Measurements from ENCODE around the gene POLR3F.
"Not testable (repeated sequence)": the region's sequence is repeated elsewhere in the genome, so short reads cannot be mapped to it uniquely, and the experiment has no call there.

The POLR3F gene

GRCh38 chr20:18466894-18467730 lies at the start of gene POLR3F, which contains the start of gene DZANK1:
Gene POLR3F (plus strand): TSS chr20:18467390. CDS start chr20:18467507, 117 bp downstream.
Gene DZANK1 (minus strand): TSS chr20:18467030. CDS start chr20:18465358, 1,672 bp downstream.
- peak; percentile 97 for DNase-seq

DNA sequence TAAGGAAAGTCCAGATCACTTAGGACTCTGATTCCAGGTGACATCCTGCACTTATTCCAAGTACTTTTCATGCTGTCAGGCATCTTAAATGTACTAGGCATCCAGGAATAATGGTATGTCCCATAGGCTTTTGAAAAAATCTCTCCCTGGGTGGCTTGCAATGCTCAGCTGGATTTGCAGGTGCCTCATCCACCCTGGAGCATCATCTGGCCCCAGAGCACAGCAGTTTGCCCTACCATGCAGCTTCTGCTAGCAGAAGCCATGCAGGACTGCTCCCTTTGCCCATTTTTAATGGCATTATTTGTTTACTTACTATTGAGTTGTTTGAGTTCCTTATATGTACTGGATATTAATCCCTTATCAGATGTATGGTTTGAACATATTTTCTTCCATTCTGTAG lies 45.6 kb upstream of the POLR3F start:
- no peak for DNase-seq

DNA sequence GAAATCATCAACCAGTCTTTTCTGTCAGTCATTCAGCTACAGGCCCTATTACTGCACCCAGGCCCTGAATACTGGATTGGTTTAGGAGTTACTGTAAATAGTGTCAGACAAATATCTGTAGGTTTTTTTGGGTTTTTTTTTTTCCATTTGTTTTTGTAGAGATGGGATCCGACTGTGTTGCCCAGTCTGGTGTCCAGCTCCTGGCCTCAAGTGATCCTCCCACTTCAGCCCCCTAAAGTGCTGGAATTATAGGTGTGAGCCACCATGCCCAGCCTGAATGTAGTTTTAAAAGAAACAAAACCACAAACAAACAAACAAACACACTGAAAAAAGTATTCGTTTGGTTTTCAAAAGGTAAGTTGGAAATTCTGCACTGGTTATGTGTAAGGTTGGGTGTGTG lies 40.0 kb upstream of the POLR3F start:
- no peak for DNase-seq

GRCh38 chr20:18428490-18429173 lies 38.6 kb upstream of the POLR3F start:
- DNase-seq = no peak

- DNase-seq = no peak
Measured at GRCh38 chr20:18430172-18430826, 36.9 kb upstream of the POLR3F start.

GRCh38 chr20:18431206-18431605 lies 36.0 kb upstream of the POLR3F start:
- DNase-seq = no peak

- no peak for DNase-seq
Measured at GRCh38 chr20:18436847-18437246, 30.3 kb upstream of the POLR3F start.

- no peak for DNase-seq
Measured at GRCh38 chr20:18440403-18440802, 26.8 kb upstream of the POLR3F start.

- DNase-seq = no peak
Measured at GRCh38 chr20:18443886-18444285, 23.3 kb upstream of the POLR3F start.

DNA sequence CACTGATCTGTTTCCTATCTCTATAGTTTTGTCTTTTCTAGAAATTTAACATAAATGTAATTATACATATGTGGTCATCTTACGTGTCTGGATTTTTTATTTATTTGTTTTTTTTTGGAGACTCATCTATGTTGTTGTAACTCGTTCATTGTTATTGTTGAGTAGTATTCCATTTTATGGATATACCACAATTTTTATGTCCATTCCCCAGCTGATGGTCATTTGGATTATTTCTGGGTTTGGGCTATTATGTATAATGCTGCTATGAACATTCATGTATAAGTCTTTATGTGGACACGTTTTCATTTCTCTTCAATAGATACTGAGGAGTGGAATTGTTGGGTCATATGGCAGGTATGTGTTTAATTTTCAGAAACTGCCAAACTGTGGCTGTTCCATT lies 10.6 kb upstream of the POLR3F start:
- no peak for DNase-seq

GRCh38 chr20:18465536-18466200 lies 1.5 kb upstream of the POLR3F start:
- no peak for DNase-seq

- DNase-seq = no peak
Measured at GRCh38 chr20:18466574-18466893, 656 bp upstream of the POLR3F start.

GRCh38 chr20:18477218-18477617 lies 10.0 kb downstream of the POLR3F start:
- DNase-seq = no peak

DNA sequence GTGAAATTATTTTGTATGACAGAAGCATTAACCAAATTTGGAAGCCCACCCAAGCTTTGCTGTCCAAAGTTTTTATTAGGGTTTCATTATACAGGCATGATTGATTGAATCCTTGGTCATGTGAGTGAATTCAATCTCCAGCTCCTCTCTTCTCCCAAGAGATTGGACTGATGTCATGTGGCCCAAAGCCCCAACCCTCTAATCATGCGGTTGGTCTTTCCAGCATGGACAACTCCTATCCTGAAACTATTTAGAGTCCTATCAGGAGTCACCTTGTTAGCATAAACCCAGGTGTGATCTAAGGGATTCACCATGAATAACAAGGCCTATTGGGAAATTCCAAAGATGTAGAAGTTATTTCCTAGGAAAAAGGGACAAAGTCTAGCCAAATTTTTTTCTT lies 10.6 kb downstream of the POLR3F start:
- no peak for DNase-seq

- no peak for DNase-seq
Measured at GRCh38 chr20:18481596-18481995, 14.4 kb downstream of the POLR3F start.

DNA sequence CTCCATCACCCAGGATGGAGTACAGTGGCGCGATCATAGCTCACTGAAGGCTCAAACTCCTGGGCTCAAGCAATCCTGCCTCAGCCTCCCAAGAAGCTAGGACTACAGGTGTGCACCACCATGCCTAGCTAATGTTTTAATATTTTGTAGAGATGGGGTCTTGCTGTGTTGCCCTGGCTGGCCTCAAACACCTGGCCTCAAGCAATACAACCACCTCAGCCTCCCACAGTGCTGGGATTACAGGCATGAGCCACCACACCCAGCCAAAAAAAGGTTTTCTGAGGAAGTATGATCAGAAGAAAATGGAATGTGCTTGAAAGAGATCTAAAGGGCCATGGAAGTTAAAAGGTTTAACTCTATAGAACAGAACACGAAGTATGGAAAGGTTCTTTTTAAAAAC lies 21.1 kb downstream of the POLR3F start:
- no peak for DNase-seq

GRCh38 chr20:18496042-18496441 lies 28.9 kb downstream of the POLR3F start:
- DNase-seq = no peak

GRCh38 chr20:18496740-18497592 lies 29.8 kb downstream of the POLR3F start, which contains the start of gene RBBP9:
Gene RBBP9 (minus strand): TSS chr20:18497225. CDS start chr20:18497167, 58 bp downstream.
- peak; percentile 87 for DNase-seq

DNA sequence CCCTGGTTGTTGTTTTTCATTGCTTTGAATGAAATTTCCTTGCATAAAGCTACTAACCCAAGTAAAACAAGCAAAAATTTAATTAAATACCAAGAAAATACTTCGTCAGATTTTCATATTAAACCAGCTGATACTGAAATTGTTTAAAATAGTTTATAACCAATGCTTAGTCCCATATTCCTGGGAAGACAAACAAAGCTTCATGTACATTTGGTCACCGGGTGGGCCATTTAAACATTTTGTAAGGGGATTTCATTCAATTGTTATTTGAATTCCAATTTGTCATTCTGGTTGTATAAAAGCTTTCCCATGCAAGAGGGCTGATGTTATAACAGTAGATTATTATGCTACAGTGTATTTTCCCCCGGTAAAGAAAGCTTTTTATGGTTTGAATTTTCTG lies 30.4 kb downstream of the POLR3F start:
- DNase-seq = no peak

- DNase-seq = not testable (repeated sequence)
Measured at GRCh38 chr20:18501672-18502071, 34.5 kb downstream of the POLR3F start.

GRCh38 chr20:18504479-18505060 lies 37.4 kb downstream of the POLR3F start:
- no peak for DNase-seq

GRCh38 chr20:18506744-18507143 lies 39.6 kb downstream of the POLR3F start:
- DNase-seq = peak; percentile 14

Measured in RPMI8226 (cell line).